GM21529 (cell line): ENCODE results near the gene MTFR1L.

Experiments
- ATAC-seq: cut with Tn5 transposase; IDR thresholded peaks from one replicate; pipeline ENCODE4 v1.9.1; 2021; ENCODE audit not compliant: unreplicated experiment

MTFR1L gene

GRCh38 chr1:25787760-25788166, 32.0 kb upstream of the MTFR1L start:
- ATAC-seq, result no peak

GRCh38 chr1:25790472-25790871, 29.3 kb upstream of the MTFR1L start:
- no peak for ATAC-seq

GRCh38 chr1:25792115-25792514, 27.6 kb upstream of the MTFR1L start:
- no peak for ATAC-seq

- no peak for ATAC-seq
Measured at GRCh38 chr1:25793585-25794170, 26.1 kb upstream of the MTFR1L start.

- ATAC-seq, result no peak
Measured at GRCh38 chr1:25794325-25794724, 25.4 kb upstream of the MTFR1L start.

GRCh38 chr1:25795211-25795610, 24.5 kb upstream of the MTFR1L start:
- ATAC-seq, result no peak

- no peak for ATAC-seq
Measured at GRCh38 chr1:25795946-25796810, 23.6 kb upstream of the MTFR1L start.

GRCh38 chr1:25796811-25797458, 22.8 kb upstream of the MTFR1L start:
- no peak for ATAC-seq

GRCh38 chr1:25797939-25798338, 21.8 kb upstream of the MTFR1L start:
- ATAC-seq, result no peak

- ATAC-seq, result no peak
Measured at GRCh38 chr1:25798666-25799351, 20.9 kb upstream of the MTFR1L start.

GRCh38 chr1:25799352-25799934, 20.3 kb upstream of the MTFR1L start:
- ATAC-seq, result no peak

GRCh38 chr1:25799935-25800702, 19.6 kb upstream of the MTFR1L start, which contains the start of gene SELENON:
Gene SELENON (plus strand): TSS chr1:25800193. CDS start chr1:25800231, 38 bp downstream.
- no peak for ATAC-seq

GRCh38 chr1:25800703-25801377, 18.9 kb upstream of the MTFR1L start:
- ATAC-seq, result no peak

GRCh38 chr1:25802915-25803314, 16.8 kb upstream of the MTFR1L start:
- ATAC-seq, result peak; percentile 56

GRCh38 chr1:25803368-25803767, 16.4 kb upstream of the MTFR1L start:
- ATAC-seq, result no peak

- peak; percentile 61 for ATAC-seq
Measured at GRCh38 chr1:25804244-25804963, 15.3 kb upstream of the MTFR1L start.

GRCh38 chr1:25804964-25805862, 14.5 kb upstream of the MTFR1L start:
- ATAC-seq, result no peak

GRCh38 chr1:25805863-25806225, 13.9 kb upstream of the MTFR1L start:
- ATAC-seq, result no peak
